ENCODE results near the gene IRAK1BP1.

Gene IRAK1BP1

DNA sequence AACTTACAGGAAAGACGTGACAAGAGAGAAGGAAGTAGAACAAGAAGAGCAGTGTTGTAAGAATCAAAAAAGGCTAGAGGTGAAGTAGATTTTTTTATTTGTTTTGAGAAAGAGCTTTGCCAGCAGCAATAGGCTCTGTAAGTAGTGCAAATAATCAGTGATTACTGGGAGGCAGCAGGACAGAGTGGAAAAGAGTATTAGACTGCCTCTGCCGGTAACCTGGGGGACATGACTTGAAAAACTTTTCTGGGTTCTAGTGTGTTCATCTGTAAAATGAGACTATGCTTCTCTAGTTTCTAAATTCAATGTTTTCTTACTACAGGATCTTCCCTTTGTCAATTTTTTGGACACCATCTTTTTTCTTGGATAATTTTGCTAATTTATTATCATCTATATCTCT lies 5.8 kb upstream of the IRAK1BP1 start:
- peaks cover 5% of the 10 kb centered on the region; the same call in 1 of the 2 replicates for H4K20me1 ChIP-seq (ENCODE audit: low read depth, low read length)
- no peak overlapping the region for H3K27ac ChIP-seq (ENCODE audit: low read depth, low read length)
- H3K36me3 ChIP-seq (ENCODE audit: low read length), result no peaks in the 10 kb centered on the region
- no peak overlapping the region for H3K9ac ChIP-seq (ENCODE audit: low read length)
- no peaks in the 10 kb centered on the region for H3K9me3 ChIP-seq (ENCODE audit: insufficient read depth, low read length)
- no peak overlapping the region for H3K4me3 ChIP-seq (ENCODE audit: insufficient read depth, low read length, poor library complexity, severe bottlenecking)
- no peaks in the 10 kb centered on the region for H3K9me2 ChIP-seq (replicated peaks; ENCODE audit: insufficient read depth, low read length)
- no peaks in the 10 kb centered on the region for H3K27me3 ChIP-seq (ENCODE audit: low read length)
- H3F3A ChIP-seq (ENCODE audit: insufficient read depth), result peaks cover 5% of the 10 kb centered on the region; the same call in 1 of the 2 replicates
- TF ChIP-seq EZH2phosphoT487 (conservative IDR thresholded peaks at IDR 0.05; ENCODE audit: low read length), result no peak
- TF ChIP-seq, protein P1, sequence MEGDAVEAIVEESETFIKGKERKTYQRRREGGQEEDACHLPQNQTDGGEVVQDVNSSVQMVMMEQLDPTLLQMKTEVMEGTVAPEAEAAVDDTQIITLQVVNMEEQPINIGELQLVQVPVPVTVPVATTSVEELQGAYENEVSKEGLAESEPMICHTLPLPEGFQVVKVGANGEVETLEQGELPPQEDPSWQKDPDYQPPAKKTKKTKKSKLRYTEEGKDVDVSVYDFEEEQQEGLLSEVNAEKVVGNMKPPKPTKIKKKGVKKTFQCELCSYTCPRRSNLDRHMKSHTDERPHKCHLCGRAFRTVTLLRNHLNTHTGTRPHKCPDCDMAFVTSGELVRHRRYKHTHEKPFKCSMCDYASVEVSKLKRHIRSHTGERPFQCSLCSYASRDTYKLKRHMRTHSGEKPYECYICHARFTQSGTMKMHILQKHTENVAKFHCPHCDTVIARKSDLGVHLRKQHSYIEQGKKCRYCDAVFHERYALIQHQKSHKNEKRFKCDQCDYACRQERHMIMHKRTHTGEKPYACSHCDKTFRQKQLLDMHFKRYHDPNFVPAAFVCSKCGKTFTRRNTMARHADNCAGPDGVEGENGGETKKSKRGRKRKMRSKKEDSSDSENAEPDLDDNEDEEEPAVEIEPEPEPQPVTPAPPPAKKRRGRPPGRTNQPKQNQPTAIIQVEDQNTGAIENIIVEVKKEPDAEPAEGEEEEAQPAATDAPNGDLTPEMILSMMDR (IDR thresholded peaks at IDR 0.05; ENCODE audit: insufficient read depth, low read length, poor library complexity, severe bottlenecking), result no peak
- H2AFZ ChIP-seq (ENCODE audit: low read depth, low read length, severe bottlenecking), result no peak overlapping the region
- H3K79me2 ChIP-seq (ENCODE audit: insufficient read depth, low read length), result no peaks in the 10 kb centered on the region
- H3K4me2 ChIP-seq (ENCODE audit: low read depth, low read length, poor library complexity, severe bottlenecking), result no peak overlapping the region

DNA sequence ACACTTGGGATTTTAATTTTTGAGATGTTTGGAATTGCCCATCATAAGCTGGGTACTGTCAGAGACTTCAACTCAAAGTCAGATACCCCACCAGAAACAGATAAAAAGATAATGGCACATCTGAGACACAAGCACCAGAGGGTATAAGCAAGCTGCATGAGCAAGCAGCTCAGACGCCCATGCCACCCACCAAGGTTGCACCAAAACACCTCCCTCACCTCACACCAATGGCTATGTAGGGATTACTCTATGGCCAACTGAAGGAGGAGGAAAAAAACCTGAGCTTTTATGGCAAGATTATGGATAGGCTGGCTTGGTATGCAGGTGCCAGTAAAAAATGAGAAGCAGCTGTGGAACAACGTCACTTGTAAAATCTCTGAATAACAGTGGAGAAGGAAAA lies 3.8 kb upstream of the IRAK1BP1 start:
- Histone ChIP-seq H4K20me1 (ENCODE audit: low read depth, low read length) (peaks cover 5% of the 10 kb centered on the region; the same call in 1 of the 2 replicates), H3F3A (ENCODE audit: insufficient read depth) (peaks cover 10% of the 10 kb centered on the region; the same call in 1 of the 2 replicates), H2AFZ (ENCODE audit: low read depth, low read length, severe bottlenecking) (no peak overlapping the region), H3K36me3 (ENCODE audit: low read length) (no peaks in the 10 kb centered on the region), H3K4me2 (ENCODE audit: low read depth, low read length, poor library complexity, severe bottlenecking) (no peak overlapping the region), H3K4me3 (ENCODE audit: insufficient read depth, low read length, poor library complexity, severe bottlenecking) (no peak overlapping the region), H3K9me3 (ENCODE audit: insufficient read depth, low read length) (no peaks in the 10 kb centered on the region), H3K9me2 (replicated peaks; ENCODE audit: insufficient read depth, low read length) (no peaks in the 10 kb centered on the region), H3K79me2 (ENCODE audit: insufficient read depth, low read length) (no peaks in the 10 kb centered on the region), H3K27me3 (ENCODE audit: low read length) (no peaks in the 10 kb centered on the region), H3K27ac (ENCODE audit: low read depth, low read length) (no peak overlapping the region), H3K9ac (ENCODE audit: low read length) (no peak overlapping the region)
- no peak for TF ChIP-seq EZH2phosphoT487 (conservative IDR thresholded peaks at IDR 0.05; ENCODE audit: low read length)
- TF ChIP-seq, protein P1 (IDR thresholded peaks at IDR 0.05; ENCODE audit: insufficient read depth, low read length, poor library complexity, severe bottlenecking), result no peak

DNA sequence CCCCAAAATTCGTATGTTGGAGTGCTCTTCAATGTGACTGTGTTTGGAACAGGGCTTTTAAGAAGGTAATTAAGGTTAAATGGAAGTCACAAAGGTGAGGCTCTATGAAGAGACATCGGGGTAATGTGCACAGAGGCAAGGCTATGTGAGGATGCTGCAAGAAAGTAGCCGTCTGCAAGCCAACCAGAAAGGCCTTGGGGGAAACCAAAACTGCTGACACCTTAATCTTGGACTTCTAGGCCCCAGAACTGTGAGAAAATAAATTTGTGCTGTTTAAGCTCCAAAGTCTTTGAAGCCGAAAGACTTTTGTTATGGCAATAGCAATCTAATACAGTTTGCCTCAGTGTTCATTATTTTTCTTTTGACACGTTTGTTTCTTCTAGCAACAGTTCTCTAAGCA lies 2.4 kb upstream of the IRAK1BP1 start:
- Histone ChIP-seq H3K27me3 (ENCODE audit: low read length) (no peaks in the 10 kb centered on the region), H4K20me1 (ENCODE audit: low read depth, low read length) (peaks cover 5% of the 10 kb centered on the region; the same call in 1 of the 2 replicates), H3K9me2 (replicated peaks; ENCODE audit: insufficient read depth, low read length) (no peaks in the 10 kb centered on the region), H3K4me3 (ENCODE audit: insufficient read depth, low read length, poor library complexity, severe bottlenecking) (no peak overlapping the region), H3K9ac (ENCODE audit: low read length) (no peak overlapping the region), H3K79me2 (ENCODE audit: insufficient read depth, low read length) (no peaks in the 10 kb centered on the region), H3K9me3 (ENCODE audit: insufficient read depth, low read length) (no peaks in the 10 kb centered on the region), H3K4me2 (ENCODE audit: low read depth, low read length, poor library complexity, severe bottlenecking) (no peak overlapping the region), H3K27ac (ENCODE audit: low read depth, low read length) (no peak overlapping the region), H3F3A (ENCODE audit: insufficient read depth) (peaks cover 10% of the 10 kb centered on the region; the same call in 1 of the 2 replicates), H2AFZ (ENCODE audit: low read depth, low read length, severe bottlenecking) (no peak overlapping the region), H3K36me3 (ENCODE audit: low read length) (no peaks in the 10 kb centered on the region)
- TF ChIP-seq, protein P1 (IDR thresholded peaks at IDR 0.05; ENCODE audit: insufficient read depth, low read length, poor library complexity, severe bottlenecking), result no peak
- TF ChIP-seq EZH2phosphoT487 (conservative IDR thresholded peaks at IDR 0.05; ENCODE audit: low read length), result no peak

Data from SU-DHL-6 (cell line).